Ammon's horn (tissue), 1 donor: ENCODE data around the gene PRPF6.
A peak's percentile ranks its signal among the peaks of the same experiment; 100 is the strongest.
"Not testable (repeated sequence)": the region's sequence is repeated elsewhere in the genome, so short reads cannot be mapped to it uniquely, and the experiment has no call there.

Source experiments
- DNase-seq: peaks from one replicate; pipeline ENCODE4 v3.0.0-alpha.2; 2016; ENCODE audit warnings: low spot score

Gene PRPF6

DNA sequence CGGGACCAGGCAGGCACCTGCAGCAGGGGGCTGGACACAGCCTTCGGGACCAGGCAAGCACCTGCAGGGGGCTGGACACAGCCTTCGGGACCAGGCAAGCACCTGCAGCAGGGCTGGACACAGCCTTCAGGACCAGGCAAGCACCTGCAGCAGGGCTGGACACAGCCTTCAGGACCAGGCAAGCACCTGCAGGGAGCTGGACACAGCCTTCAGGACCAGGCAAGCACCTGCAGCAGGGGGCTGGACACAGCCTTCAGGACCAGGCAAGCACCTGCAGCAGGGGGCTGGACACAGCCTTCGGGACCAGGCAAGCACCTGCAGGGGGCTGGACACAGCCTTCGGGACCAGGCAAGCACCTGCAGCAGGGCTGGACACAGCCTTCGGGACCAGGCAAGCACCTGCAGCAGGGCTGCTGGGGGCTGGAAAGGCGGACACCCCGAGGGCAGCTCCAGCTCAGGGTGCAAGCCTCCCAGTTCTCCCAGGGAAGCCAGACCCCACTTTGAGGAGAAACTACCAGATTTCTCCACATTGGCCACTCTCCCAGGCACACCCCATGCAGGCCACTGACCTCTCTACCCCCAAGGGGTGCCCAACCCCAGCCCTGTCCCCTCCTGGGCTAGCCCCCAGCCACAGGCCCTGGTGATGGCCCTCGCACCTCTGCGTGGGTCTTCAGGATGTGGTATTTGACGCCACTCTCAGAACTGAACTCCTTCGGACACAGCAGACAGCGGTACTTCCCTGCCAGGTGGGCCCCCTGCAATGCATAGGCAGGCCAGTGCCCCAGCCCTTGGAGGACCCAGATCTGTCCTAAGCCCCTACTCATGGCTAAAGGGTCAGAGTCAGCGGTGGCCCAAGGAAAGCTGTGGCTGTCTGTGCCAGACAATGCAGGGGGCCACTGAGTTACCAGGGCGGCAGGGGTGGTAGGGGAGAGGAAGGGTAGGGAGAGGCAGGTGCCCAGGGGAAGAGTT lies 20.0 kb upstream of the PRPF6 start:
- not testable (repeated sequence) for DNase-seq

DNA sequence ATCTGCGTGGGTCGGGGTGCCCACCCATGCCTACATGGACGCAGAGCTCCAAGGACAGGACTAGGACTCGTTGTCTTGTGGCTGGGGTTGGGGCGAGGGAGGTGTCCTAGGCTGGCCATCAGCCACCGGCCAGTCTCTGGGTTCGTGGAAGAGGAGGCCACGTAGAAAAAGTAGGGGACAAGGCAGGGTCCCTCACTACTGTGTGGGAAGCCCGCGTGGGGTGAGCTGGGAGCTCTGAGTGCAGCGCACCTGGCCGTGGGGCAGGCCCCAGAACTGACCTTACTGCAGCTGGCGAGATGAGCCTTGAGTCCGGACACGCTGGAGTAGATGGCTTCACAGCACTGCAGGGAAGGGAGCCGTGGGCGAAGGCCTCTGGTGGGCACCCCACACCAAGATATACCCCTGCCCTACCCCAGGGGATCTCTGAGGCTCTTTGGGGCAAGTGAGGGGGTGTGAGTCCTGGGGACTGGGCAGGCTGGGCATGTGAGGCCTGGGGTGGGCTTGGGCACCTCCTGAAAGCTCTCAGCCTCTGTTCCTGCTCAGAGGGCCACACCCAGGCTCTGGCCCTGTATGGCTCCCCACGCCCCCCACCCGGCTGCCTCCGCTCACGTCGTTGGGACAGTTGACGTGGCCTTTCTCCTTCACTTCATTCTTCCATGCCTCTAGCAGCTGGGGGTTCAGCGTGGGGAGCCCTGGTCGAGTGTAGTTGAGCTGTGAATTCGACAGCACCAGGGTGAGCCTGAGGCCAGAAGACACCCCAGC lies 19.1 kb upstream of the PRPF6 start:
- DNase-seq: no peak

DNA sequence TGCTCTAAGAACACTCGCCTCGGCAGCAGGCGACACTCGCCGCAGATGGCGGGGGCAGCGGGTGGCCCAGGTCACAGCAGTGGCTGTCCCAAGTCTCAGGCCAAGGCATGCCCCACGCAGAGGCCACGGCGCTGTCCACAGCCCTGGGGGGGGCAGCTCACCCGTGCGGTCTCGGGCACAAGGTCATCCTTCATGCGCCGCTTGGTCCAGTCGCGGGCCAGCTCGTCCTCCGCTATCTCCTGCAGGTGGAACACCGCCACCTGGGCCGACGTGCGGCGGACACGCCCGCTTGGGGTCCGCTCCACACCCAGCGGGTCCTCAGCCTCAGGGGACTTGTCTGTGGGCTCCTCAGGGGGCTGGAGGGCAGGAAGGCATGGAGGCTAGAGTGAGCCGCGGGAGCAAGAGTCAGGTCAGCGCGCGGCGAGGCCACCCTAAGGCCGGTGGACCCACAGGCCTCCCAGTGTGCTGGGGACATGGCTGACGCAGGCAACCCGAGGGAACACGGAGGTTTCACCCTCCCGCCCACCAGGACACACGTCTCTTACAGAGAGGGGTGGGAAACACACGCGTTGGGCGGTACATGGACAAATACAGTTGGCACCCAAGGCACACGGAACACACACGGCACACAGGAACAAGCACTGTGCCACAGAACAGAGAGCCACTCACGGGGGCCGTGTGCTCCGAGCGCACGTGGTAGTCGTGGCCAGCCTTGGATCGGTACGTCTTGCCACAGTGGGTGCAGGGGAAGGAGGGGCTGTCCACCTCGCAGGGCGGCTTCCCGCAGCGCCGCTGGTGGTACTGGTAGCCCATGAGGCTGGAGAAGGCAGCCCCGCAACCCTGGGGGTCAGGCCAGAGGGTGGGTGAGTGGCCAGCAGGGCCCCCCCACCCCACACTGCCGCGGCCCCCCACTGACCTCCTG lies 18.2 kb upstream of the PRPF6 start:
- no peak for DNase-seq

DNA sequence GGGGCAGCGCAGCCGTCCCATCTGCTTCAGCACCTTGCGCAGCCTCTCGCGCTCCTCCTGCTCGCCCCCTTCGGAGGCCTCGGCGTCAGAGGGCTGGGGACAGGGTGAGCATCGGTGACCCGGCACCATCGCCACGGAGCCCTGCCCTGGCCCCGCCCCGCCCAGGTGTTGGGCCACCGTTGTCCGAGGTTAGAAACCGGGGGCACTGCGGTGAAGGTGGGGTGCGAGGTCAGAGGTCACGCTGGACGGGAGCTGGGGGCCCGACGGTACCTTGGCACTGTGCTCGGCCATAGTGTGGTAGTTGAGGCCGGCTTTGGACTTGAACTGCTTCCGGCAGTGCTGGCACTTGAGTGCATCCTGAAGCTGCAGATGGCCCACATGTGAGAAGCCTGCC lies 17.6 kb upstream of the PRPF6 start:
- DNase-seq: no peak

DNA sequence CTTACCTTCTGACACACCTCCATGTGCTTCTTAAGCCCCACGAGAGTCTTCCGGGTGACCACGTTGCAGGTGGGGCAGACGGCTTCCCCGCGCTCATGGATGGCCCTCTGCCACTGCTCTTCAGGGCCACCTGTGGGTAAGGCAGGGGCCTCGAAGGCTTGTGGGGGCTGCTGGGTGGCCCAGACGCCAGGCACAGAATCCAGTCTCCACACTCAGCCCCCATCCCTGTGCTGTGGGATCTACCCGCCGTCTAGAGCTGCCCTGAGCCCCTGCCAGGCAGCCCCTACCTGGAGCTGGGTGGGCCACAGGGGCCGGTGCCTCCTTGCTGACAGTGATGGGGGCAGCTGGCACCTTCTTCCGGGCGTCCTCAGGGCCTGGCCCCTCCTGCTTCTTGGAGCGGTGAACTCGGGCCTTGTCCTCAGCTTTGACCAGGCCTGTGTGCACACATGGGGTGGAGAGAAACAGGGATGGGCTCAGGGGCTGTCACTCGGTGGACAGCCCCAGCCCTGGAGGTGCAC lies 17.1 kb upstream of the PRPF6 start:
- no peak for DNase-seq

DNA sequence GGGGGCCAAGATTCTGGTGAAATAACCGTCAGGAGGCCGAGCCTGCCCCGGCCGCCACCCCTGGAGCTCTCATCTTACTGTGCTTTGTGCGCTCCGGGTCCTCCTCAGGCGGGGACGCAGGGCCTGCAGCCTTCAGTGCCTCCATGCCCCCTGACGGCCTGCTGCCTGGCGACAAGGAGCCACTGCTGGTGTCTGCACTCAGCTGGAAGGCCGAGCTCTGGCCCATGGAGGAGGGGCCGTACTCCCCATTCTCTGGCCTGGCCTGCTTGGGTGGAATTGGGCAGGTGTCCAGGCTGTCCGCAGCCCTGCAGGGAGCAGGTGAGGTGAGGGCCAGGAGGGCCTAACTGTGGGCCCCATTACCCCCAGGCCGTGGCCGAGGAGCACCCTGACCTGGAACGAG lies 16.5 kb upstream of the PRPF6 start:
- DNase-seq: no peak

DNA sequence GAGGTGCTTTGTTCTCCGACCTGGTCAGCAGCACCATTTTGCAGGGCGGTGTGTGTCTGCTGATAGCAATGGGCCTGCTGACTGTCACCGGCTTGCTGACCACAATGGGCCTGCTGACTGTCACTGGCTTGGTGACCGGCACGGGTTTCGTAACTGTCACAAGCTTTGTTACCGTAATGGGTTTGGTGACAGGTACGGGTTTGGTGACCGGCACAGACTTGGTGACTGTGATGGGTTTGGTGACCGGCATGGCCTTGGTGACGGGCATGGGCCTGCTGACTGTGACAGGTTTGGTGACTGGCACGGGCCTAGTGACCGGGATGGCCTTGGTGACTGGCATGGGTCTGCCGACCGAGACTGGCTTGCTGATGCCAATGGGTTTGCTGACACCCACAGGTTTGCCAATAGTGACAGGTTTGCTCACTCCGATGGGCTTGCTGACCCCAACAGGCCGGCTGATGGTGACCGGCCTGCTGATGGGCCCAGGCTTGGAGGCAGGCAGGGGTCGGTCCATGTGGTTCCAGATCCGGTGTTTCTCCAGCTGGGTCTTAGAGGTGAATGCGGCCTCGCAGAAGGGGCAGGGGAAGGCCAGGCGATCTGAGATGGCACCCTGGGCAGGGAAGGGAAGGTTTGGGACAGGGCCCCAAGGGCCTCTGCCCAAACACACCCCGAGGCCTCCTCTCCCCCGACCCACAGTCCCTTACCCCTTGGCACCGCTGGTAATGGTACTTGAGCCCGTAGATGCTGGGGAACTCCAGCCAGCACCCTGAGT lies 14.6 kb upstream of the PRPF6 start:
- no peak for DNase-seq

DNA sequence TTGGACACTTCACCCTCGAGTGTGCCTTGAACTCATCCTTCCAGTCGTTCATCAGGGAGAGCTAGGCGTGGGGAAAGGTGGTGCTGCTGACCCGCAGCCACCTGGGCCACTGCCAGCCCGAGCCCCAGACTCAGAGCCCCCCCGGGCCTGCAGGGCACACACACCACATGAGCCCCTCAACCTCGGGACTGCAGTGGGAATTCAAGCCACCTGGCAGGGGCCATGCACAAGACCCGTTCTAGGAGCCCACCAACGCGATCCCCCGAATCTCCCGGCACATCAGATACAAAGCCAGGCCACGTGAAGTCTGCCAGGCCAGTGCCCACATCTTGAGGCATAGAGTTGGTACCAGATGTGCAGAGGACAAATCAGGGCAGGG lies 14.0 kb upstream of the PRPF6 start:
- DNase-seq: no peak

DNA sequence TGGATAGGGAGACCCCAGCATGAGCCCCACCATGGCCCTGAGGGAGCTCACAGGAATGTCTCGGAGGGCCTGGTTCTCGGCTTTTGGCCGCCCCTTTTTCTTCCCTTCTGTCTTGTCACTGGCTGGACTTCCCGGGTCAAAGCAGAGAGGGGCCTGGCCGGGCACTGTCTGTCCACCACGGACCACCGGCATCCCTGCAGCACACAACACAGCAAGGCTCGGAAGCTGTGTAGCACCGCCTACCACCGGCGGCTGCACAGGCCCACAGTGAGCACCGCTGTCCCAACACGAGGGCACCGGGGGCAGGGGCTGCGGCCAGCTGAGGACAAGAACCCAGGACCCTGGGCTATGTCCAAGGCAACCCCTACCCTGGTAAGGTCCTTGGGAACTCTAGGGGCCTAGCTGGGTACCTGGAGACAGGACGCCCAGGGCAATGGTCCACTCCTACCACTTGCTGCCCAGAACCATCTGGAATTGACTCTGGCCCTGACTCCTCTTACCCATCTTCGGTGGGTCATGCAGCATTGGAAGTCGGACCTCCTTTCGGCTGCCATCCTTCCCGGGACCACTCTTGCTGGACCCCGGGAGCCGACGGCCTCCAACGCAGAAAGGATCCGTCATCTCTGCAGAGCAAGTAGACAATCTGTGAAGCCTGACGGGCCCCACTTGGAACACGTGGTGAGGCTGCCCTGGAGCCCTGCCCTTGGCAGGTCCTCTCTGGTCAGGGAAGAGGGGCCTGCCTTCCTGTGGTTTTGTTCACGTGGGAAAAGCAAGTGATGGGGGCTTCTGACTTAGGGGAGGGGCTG lies 13.4 kb upstream of the PRPF6 start:
- DNase-seq: no peak

DNA sequence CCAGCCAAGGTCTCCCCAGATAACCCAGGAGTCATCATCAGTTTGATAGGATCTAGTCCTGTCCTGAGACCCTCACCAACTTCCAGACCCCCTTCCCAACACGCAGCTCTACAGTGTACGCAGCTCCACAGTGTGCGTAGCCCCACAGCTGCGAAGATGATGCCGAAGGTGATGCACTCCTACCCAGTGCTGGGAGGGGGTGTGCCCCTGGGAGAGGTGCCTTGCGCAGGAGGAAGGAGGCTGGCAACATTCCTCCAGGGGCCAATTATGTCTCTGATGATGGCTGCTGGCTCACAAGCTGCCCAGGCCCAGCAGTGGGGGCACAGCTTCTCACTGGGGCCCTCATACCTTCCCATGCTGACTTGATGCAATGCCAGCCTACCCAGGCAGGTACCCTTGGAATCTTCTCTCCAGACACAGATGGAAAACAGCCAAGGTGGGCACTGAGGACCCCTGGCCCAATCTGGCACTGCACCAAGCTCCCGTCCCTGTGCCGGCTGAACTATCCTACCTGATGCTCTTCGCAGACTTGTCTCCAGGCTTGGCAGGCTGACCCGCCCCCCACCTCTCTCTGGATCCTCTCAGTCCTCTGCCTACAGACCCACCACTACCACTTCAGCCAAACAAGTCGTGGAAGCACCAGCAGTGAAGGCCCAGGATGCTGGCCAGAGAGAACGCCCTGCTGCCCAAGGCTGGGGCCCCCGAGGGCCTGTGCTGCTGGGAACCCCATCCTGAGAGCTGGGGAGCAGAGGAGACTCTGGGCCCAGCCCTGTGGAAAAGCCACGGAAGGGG lies 12.6 kb upstream of the PRPF6 start:
- peak; percentile 2 for DNase-seq

DNA sequence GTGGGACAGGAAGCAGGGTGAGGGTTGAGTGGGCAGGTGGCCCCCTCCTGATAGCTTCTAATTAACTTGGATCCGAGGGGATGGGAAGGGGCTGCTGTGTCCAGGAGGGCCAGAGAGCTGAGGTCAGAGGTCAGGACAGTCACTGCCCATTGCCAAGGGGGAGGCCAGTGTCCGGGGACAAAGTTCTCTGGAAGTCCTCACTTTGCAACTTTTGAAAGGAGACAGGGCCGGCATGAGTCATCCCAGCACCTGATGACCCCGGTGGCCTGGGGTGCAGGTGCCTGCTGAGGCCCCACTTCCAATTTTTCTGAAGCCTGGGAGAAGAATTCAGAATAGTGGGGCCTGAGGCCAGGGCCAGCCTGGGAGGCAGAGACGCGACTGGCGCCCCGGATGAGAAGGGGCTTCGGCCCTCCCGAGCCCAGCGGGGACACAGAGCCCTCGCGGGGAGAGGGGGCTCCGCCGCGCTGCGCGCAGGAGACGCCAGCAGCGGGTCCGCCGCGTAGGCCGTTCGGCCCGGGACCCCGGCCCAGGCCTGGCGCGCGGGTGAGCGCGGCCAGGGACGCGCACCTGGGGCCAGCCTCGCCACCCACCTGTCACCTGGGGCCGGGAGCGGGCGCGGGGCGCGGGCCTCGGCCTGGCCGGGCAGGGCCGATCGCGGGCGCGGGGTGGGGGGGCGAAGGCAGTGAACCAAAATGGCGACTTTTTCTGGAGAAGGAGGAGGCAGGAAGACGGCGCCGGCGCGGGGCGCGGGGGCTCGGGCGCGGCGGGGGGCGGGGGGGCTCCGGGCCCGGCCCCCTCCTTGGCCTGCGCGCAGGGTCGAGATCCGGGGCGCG lies 11.8 kb upstream of the PRPF6 start:
- DNase-seq: peak; percentile 2

DNA sequence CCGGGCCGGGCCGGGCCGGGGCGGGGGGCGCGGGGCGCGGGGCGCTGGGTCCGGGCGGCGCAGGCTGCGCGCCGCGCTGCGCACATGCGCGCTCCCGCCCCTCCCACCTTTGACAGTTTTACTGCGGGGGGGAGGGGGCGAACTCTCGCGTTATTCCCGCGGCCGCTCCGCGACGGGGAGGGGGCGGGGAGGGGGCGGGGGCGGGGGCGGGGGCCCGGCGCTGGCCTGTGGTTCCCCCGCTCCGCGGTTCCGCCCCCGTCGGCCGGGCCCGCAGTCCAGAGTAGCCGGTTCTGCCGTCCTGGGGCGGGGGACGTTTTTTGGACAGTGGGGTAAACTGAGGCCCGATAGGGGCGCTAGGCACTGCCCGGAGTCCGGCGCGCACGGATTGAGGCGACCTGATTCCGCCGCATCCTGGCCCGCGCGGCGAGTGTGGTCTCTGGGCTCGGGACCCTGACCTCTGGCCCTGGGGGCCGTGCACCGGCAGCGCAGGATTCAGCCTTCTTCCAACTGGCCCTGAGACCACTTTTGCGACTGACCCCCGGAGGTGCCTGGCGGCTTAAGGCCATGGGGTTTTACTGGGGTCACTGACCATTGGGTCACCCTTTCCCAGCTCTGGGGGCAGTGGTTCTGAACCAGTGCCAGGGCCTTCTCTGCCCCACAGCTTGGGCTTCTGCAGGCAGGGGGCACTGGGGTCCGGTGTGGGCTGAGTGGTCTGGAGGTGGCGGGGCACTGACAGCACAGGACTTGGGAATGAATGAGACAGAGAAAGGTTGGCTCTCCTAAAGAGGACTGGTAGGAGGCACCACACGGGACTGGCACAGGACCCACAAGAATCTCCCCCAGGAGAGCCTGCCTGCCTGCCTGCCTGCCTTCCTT lies 10.9 kb upstream of the PRPF6 start, which contains the start of gene ZNF512B:
Gene ZNF512B (minus strand): TSS at position 93 of the 876 bp plus-strand sequence. CDS start 1,980 bp downstream, outside the sequence.
- peak; percentile 48 for DNase-seq

DNA sequence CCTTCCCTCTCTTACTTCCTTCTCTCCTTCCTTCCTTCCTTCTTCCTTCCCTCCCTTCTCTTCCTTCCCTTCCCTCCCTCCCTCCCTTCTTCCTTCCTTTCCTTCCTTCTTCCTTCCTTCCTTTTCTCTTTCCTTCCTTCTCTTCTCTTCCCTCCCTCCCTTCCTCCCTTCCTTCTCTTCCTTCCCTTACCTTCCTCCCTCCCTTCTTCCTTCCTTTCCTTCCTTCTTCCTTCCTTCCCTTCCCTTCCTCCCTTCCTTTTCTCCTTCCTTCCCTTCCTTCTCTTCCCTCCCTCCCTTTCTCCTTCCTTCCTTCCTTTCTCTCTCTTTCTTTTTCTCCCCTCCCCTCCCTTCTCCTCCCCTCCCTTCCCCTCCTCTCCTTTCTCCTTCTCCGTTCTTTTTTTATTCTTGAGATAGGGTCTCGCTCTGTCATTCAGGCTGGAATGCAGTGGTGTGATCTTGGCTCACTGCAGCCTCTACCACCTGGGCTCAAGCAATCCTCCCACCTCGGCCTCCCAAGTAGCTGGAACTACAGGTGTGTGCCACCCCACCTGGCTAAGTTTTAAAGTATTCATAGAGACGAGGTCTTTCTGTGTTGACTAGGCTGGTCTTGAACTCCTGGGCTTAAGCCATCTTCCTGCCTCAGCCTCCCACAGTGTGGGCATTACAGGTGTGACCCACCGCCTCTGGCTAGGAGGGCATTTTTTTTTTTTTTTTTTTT lies 10.1 kb upstream of the PRPF6 start:
- DNase-seq: no peak

DNA sequence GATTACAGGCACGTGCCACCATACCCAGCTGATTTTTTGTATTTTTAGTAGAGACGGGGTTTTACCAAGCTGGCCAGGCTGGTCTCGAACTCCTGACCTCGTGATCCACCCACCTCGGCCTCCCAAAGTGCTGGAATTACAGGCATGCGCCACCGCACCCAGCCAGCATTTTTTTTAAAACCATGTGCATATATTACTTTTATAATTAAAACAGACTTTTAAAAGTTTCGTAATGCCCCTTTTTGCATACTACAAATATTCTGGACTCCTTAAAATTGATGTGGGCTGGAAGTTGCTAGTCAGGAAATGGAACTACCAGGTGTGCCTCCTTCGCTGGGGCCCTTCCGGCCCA lies 9.0 kb upstream of the PRPF6 start:
- not testable (repeated sequence) for DNase-seq

DNA sequence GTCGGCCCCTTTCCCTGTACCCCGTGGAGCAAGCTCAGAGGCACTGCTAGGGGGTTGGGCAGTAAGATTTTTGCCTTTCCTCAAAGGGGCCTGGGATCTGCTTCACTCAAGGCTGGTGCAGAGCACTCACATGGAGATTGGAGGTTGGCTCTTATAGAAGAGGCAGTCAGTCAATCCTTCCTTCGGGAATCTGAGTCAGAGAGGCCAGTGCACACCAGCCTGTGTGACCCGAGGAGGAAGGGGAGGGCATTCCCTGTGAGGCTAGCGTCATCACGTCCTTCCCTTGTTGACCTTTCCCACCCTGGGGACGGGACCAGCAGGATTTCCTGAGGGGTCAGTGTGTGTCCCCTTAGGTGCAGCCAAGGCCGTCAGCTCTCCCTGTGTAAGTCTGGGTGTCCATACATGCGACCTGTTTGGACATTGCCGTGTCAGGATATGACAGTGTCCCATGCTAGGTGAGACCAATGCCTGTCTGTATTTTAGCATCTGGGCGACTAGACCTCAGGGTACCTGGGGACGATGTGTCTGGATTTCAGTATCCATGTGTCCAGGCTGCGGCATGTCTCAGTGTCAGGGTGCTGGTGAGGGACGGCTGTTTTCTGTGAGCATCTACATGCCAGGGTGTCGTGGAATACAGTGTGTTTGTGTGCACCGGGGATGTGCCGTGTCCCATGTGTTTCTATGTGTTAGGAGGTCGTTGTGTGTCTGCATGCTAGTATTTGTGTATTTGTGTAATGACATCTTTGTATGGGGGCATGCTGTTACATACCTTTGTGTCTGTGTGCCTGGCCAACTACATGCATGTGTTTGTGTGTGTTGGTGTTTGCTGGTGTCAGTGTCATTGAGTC lies 8.4 kb upstream of the PRPF6 start:
- DNase-seq: no peak

DNA sequence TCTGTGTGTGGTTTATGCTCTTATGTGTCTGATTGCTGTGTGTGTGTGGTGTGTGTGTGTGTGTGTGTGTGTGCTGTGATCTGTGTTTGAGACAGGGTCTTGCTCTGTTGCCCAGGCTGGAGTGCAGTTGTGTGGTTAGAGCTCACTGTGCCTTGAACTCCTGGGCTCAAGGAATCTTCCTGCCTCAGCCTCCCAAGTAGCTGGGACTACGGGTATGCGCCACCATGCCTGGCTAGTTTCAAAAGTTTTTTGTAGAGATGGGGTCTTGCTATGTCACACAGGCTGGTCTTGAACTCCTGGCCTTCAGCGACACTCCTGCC lies 7.8 kb upstream of the PRPF6 start:
- DNase-seq: no peak
